OCI-LY7 (cell line): ENCODE measurements around the gene DIPK1A. TPM values are rescaled to one million over a fixed set of nuclear protein-coding genes. Genes with fewer than 3 reads are reported as not detected.
A peak's percentile ranks its signal among the peaks of the same experiment; 100 is the strongest.

Experiments
- BruUV-seq: library from RNA; stranded (reverse); fragments of 400-500 nt; replicated peaks from 2 replicates; lab custom pipeline; 2021; lab: Mats Ljungman, UMichigan
- CTCF ChIA-PET: fragments of 300-600 bp; sonication (Branson Sonifier 250); formaldehyde crosslinking; loops from one replicate; lab custom pipeline; 2022; ENCODE audit warnings: antibody characterized with exemption; ENCODE audit not compliant: unreplicated experiment; lab: Charles Lee
- POLR2A ChIA-PET: fragments of 300-600 bp; sonication (Branson Sonifier 250); formaldehyde crosslinking; loops from one replicate; lab custom pipeline; 2022; ENCODE audit warnings: antibody characterized with exemption; lab: Charles Lee
- DNase-seq: peaks from one replicate; pipeline ENCODE4 v3.0.0-alpha.2; 2015; ENCODE audit warnings: low spot score
- H2AFZ ChIP-seq: fragments of 200-600 bp; sonication (generic), shearing (Covaris generic); 2 replicates; pipeline ENCODE4 v1.6.1; 2014; ENCODE audit warnings: mild to moderate bottlenecking, antibody characterized with exemption, low read length, moderate library complexity
- H3K27ac ChIP-seq: fragments of 200-600 bp; sonication (generic); 2 replicates; pipeline ENCODE4 v1.5.1; 2014; ENCODE audit warnings: mixed run types, low read depth, mild to moderate bottlenecking, moderate library complexity, low read length, inconsistent platforms; ENCODE audit not compliant: poor library complexity, severe bottlenecking
- H3K36me3 ChIP-seq: fragments of 200-600 bp; sonication (generic); 2 replicates; pipeline ENCODE4 v1.6.1; 2014; ENCODE audit warnings: mild to moderate bottlenecking, antibody characterized with exemption, low read length, moderate library complexity, mixed read lengths; ENCODE audit not compliant: insufficient read depth
- H3K4me1 ChIP-seq: fragments of 200-600 bp; sonication (generic); 2 replicates; pipeline ENCODE4 v1.5.1; 2014; ENCODE audit warnings: mild to moderate bottlenecking, low read length; ENCODE audit not compliant: insufficient read depth, poor library complexity, severe bottlenecking
- H3K4me2 ChIP-seq: fragments of 200-600 bp; sonication (generic); 2 replicates; pipeline ENCODE4 v1.6.1; 2014; ENCODE audit warnings: mild to moderate bottlenecking, low read length
- H3K4me3 ChIP-seq: fragments of 200-600 bp; sonication (generic); 2 replicates; pipeline ENCODE4 v1.5.1; 2014; ENCODE audit warnings: mild to moderate bottlenecking, low read depth, low read length; ENCODE audit not compliant: poor library complexity, severe bottlenecking
- H3K79me2 ChIP-seq: fragments of 200-600 bp; sonication (generic); 2 replicates; pipeline ENCODE4 v1.6.1; 2016; ENCODE audit warnings: low read depth, mild to moderate bottlenecking, low read length, moderate library complexity, mixed read lengths; ENCODE audit not compliant: insufficient read depth
- H3K9me2 ChIP-seq: fragments of 200-600 bp; sonication (generic); 2 replicates; pipeline ENCODE4 v1.6.1; 2016; ENCODE audit warnings: mild to moderate bottlenecking, low read length, mixed read lengths; ENCODE audit not compliant: insufficient read depth
- H3K9me3 ChIP-seq: fragments of 200-600 bp; sonication (generic); 2 replicates; pipeline ENCODE4 v1.6.1; 2014; ENCODE audit warnings: mild to moderate bottlenecking, mixed run types, low read length, mixed read lengths
- H4K20me1 ChIP-seq: fragments of 200-600 bp; sonication (generic); 2 replicates; pipeline ENCODE4 v1.6.1; 2014; ENCODE audit warnings: mild to moderate bottlenecking, antibody characterized with exemption, low read length, moderate library complexity, mixed read lengths; ENCODE audit not compliant: insufficient read depth
- CTCF ChIP-seq: fragments of 200-600 bp; sonication (generic); conservative IDR thresholded peaks from 2 replicates; pipeline ENCODE4 v1.5.1; 2014; ENCODE audit warnings: mild to moderate bottlenecking, antibody characterized with exemption, low read length, moderate library complexity, mixed read lengths
- EZH2phosphoT487 ChIP-seq: fragments of 200-600 bp; sonication (generic); IDR thresholded peaks from 2 replicates; pipeline ENCODE4 v1.6.1; 2018; ENCODE audit warnings: low read depth, borderline replicate concordance, mild to moderate bottlenecking, mixed run types, antibody characterized with exemption, low read length, moderate library complexity, mixed read lengths
- intact Hi-C: fragments of 100-400 bp; cut with micrococcal nuclease; formaldehyde crosslinking; loops from one replicate; pipeline ENCODE4 v1.10.0; 2022; ENCODE audit not compliant: unreplicated experiment
- total RNA-seq, 2 experiments: library from RNA; depleted of rRNA in 1 of 2; stranded (reverse); fragments of >200 nt in 1 of 2; shearing (Covaris generic) in 1 of 2; gene quantifications; 2 replicates each; pipeline ENCODE4 v1.2.3, GENCODE V29; 2014 to 2022

DIPK1A gene
- total RNA-seq, 2 experiments from 2014 or later = 13.0 to 25.4 TPM

- Histone ChIP-seq H3K4me1 (peaks cover 39% of the 10 kb centered on the region), H2AFZ (no peak overlapping the region), H4K20me1 (peaks cover 54% of the 10 kb centered on the region), H3K79me2 (peaks cover 84% of the 10 kb centered on the region), H3K4me2 (no peak overlapping the region), H3K9me2 (no peaks in the 10 kb centered on the region), H3K4me3 (no peak overlapping the region), H3K9me3 (no peaks in the 10 kb centered on the region), H3K27ac (no peak overlapping the region), H3K36me3 (peaks cover 100% of the 10 kb centered on the region)
- DNase-seq = no peak
- CTCF ChIA-PET = no interaction called here
- no TSS peak for BruUV-seq
- TF ChIP-seq EZH2phosphoT487 = no peak
- TF ChIP-seq CTCF = no peak
- POLR2A ChIA-PET = interaction anchor here (0.6 to 1.2 kb wide), 4 partner anchors 11 to 125 kb away, joined by 3 to 8 read pairs (median 4); no protein-coding TSS in a partner anchor
- intact Hi-C loops = loop anchor here (10.0 kb wide), 1 partner anchor 345 kb away; the partner anchor contains the start of genes CCDC18 and TMED5
These were observed 121.8 kb downstream of the DIPK1A start for GRCh38 chr1:92839442-92839841.

DNA sequence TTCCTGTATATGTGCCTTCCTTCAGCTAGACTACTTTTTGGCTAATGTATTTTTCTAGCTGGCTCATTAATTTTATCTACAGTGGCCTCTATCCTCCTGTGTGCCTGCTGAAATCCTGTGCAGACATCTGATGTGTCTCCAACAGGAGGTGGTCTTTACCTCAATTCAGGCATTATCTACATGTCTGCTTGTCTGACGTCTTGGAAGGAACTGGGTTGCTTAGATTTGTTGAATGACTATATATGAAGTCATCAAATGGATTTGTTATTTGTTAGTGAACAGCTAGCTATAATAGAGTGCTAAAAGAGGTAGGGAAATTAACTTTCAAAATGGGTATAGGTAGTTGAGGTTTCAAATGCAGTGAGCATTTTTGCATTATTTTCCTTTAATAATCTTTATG, 122.7 kb downstream of the DIPK1A start:
- ChIA-PET POLR2A (interaction anchor here (0.5 to 1.1 kb wide), 5 partner anchors 14 to 248 kb away, joined by 3 read pairs; no protein-coding TSS in a partner anchor), CTCF (interaction anchor here (1.4 kb wide), 1 partner anchor 10 kb away, joined by 3 read pairs; no protein-coding TSS in a partner anchor)
- Histone ChIP-seq H3K36me3 (peaks cover 100% of the 10 kb centered on the region), H3K4me2 (no peak overlapping the region), H3K9me3 (no peaks in the 10 kb centered on the region), H3K4me1 (peaks cover 48% of the 10 kb centered on the region), H3K79me2 (peaks cover 93% of the 10 kb centered on the region), H2AFZ (no peak overlapping the region), H3K4me3 (no peak overlapping the region), H3K9me2 (no peaks in the 10 kb centered on the region), H3K27ac (no peak overlapping the region), H4K20me1 (peaks cover 59% of the 10 kb centered on the region)
- no peak for DNase-seq
- intact Hi-C loops = loop anchor here (10.0 kb wide), 1 partner anchor 346 kb away; the partner anchor contains the start of genes CCDC18 and TMED5
- no TSS peak for BruUV-seq
- TF ChIP-seq CTCF (no peak), EZH2phosphoT487 (no peak)

DNA sequence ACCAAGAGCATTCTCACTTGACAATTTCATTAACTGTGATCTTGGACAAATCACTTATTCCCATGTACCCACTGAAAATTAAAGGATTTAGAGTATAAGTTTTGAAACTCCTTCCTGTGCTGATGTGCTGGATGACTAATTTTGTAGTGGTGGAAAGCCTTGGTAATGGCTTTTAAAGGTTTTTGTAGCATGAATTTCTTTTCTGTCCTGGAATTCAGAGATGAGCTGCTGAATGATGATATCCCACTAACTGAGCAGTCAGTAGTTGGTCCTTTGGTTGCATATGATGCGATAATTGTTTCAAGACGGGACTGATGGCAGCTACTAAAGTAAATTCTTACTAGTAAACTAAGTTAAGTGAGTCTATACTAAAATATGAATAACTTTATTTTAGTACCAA, 124.2 kb downstream of the DIPK1A start:
- H4K20me1 ChIP-seq = peaks cover 70% of the 10 kb centered on the region
- H2AFZ ChIP-seq = no peak overlapping the region
- no peak for TF ChIP-seq CTCF
- no peak for TF ChIP-seq EZH2phosphoT487
- no peak overlapping the region for H3K27ac ChIP-seq
- BruUV-seq = no TSS peak
- H3K36me3 ChIP-seq = peaks cover 99% of the 10 kb centered on the region
- H3K4me3 ChIP-seq = peak overlapping the region; percentile 1
- peaks cover 53% of the 10 kb centered on the region for H3K4me1 ChIP-seq
- H3K4me2 ChIP-seq = peak overlapping the region; percentile 84
- DNase-seq = no peak
- H3K79me2 ChIP-seq = peaks cover 100% of the 10 kb centered on the region
- intact Hi-C loops = loop anchor here (10.0 kb wide), 1 partner anchor 348 kb away; the partner anchor contains the start of genes CCDC18 and TMED5
- no peaks in the 10 kb centered on the region for H3K9me2 ChIP-seq
- POLR2A ChIA-PET = interaction anchor here (0.6 kb wide), 1 partner anchor 20 kb away, joined by 7 read pairs; no protein-coding TSS in a partner anchor
- no peaks in the 10 kb centered on the region for H3K9me3 ChIP-seq
- CTCF ChIA-PET = interaction anchor here (1.4 kb wide), 1 partner anchor 11 kb away, joined by 3 read pairs; no protein-coding TSS in a partner anchor
